ENCODE measurements around the gene NINJ2. TPM values are rescaled to one million over a fixed set of nuclear protein-coding genes. Genes with fewer than 3 reads are reported as not detected.
A peak's percentile ranks its signal among the peaks of the same experiment; 100 is the strongest.

The NINJ2 gene
- total RNA-seq, 3 donors from 2014 or later (not counting 1 experiment from before 2014, with no cell fraction given): 3.1 to 6.6 (median 4.9) TPM

DNA sequence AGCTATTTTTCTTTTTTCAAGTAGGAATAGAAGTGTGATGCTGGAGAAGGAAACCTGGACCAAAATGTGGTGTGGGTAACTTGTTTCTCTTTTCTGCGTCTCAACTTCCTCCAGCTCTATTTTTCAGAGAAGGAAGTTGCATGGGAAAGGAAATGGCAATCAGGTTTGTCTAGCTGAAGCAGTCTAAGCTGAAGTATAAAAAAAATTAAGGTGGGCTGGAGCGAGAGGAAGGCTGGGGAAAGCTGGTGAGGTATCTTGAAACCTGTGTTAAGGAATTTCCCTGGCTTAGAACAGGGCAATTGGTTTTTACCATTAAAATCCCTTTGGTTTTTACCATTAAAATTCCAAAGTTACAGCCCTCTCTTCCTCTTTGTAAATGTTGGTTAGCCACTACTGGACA lies 34.2 kb upstream of the NINJ2 start:
- no peaks in the 10 kb centered on the region for H3K27me3 Mint-ChIP-seq (ENCODE audit: low read depth in 2 of 2)
- peaks cover 11% of the 10 kb centered on the region for H3K9me3 ChIP-seq (ENCODE audit: control insufficient read depth, insufficient read depth, low read length)
- no peaks in the 10 kb centered on the region for H3K36me3 Mint-ChIP-seq
- peak in 1 of 2 donors; percentile 45 for DNase-seq
- H3K9me3 Mint-ChIP-seq: peaks cover 0 to 5% of the 10 kb centered on the region in 2 donors
- intact Hi-C loops (cut with micrococcal nuclease): no loop called here
- ATAC-seq: no peak
- no peak overlapping the region for H3K4me3 Mint-ChIP-seq
- H3K4me3 ChIP-seq (ENCODE audit: low read length): no peak overlapping the region
- TF ChIP-seq, protein P1, sequence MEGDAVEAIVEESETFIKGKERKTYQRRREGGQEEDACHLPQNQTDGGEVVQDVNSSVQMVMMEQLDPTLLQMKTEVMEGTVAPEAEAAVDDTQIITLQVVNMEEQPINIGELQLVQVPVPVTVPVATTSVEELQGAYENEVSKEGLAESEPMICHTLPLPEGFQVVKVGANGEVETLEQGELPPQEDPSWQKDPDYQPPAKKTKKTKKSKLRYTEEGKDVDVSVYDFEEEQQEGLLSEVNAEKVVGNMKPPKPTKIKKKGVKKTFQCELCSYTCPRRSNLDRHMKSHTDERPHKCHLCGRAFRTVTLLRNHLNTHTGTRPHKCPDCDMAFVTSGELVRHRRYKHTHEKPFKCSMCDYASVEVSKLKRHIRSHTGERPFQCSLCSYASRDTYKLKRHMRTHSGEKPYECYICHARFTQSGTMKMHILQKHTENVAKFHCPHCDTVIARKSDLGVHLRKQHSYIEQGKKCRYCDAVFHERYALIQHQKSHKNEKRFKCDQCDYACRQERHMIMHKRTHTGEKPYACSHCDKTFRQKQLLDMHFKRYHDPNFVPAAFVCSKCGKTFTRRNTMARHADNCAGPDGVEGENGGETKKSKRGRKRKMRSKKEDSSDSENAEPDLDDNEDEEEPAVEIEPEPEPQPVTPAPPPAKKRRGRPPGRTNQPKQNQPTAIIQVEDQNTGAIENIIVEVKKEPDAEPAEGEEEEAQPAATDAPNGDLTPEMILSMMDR (IDR thresholded peaks at IDR 0.05): no peak
- no peaks in the 10 kb centered on the region for H3K27me3 ChIP-seq (ENCODE audit: control insufficient read depth, insufficient read depth, low read length)
- no peaks in the 10 kb centered on the region for H3K36me3 ChIP-seq (ENCODE audit: control insufficient read depth, insufficient read depth, low read length)
- peaks cover 6 to 7% of the 10 kb centered on the region in 2 donors for H3K4me1 Mint-ChIP-seq
- no peak overlapping the region for H3K27ac Mint-ChIP-seq
- WGBS (ENCODE audit: insufficient coverage): 40% methylated on average over 2 of the region's 2 CpGs
- no peak overlapping the region for H3K27ac ChIP-seq (ENCODE audit: low read length)
- H3K4me1 ChIP-seq (ENCODE audit: control insufficient read depth, insufficient read depth, low read length): no peaks in the 10 kb centered on the region

DNA sequence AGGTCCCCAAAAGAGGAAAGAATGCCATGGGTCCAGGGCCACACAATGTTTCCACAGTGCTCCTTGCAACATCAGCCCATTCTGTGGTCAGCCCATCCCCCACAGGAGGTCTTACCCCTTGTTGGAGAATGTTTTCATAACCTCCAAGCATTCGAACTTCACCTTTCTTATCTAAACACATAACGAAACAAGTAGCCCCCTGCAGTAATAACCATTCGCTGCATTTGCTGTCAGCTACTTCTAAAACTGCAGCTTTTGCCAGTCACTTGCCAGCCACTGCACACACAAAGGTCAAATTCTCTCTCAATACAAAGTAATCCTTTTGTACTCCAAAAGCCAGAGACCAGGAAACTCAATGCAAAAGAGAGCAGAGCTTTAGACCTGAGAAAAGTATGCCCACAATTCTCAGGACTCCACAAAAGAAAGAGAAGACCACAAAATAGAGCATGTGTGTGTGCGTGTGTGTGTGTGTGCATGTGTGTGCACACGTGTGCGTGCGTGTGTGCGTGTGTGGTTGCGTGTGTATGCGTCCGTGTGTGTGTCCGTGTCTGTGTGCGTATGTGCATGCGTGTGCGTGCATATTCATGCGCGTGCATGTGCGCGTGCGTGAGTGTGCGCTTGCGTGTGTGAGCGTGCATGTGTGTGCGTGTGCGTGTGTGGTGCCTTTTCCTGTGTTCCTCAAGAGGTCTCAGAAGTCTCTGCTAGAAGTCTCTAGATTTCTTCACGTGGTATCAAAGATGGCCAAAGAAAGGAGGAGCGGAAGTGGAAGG lies 31.7 kb upstream of the NINJ2 start:
- H3K4me1 ChIP-seq (ENCODE audit: control insufficient read depth, insufficient read depth, low read length): no peaks in the 10 kb centered on the region
- H3K27ac ChIP-seq (ENCODE audit: low read length): no peak overlapping the region
- H3K27me3 Mint-ChIP-seq (ENCODE audit: low read depth in 2 of 2): no peaks in the 10 kb centered on the region
- H3K4me3 ChIP-seq (ENCODE audit: low read length): no peak overlapping the region
- no peak for DNase-seq
- H3K27ac Mint-ChIP-seq: no peak overlapping the region
- H3K4me3 Mint-ChIP-seq: no peak overlapping the region
- peaks cover 0 to 5% of the 10 kb centered on the region in 2 donors for H3K9me3 Mint-ChIP-seq
- peaks cover 11% of the 10 kb centered on the region for H3K9me3 ChIP-seq (ENCODE audit: control insufficient read depth, insufficient read depth, low read length)
- no peaks in the 10 kb centered on the region for H3K36me3 ChIP-seq (ENCODE audit: control insufficient read depth, insufficient read depth, low read length)
- 95% methylated on average over 27 of the region's 27 CpGs for WGBS (ENCODE audit: insufficient coverage)
- intact Hi-C loops (cut with micrococcal nuclease): no loop called here
- no peaks in the 10 kb centered on the region for H3K36me3 Mint-ChIP-seq
- H3K27me3 ChIP-seq (ENCODE audit: control insufficient read depth, insufficient read depth, low read length): no peaks in the 10 kb centered on the region
- peaks cover 6 to 7% of the 10 kb centered on the region in 2 donors for H3K4me1 Mint-ChIP-seq
- no peak for ATAC-seq
- TF ChIP-seq, protein P1 (IDR thresholded peaks at IDR 0.05): no peak

DNA sequence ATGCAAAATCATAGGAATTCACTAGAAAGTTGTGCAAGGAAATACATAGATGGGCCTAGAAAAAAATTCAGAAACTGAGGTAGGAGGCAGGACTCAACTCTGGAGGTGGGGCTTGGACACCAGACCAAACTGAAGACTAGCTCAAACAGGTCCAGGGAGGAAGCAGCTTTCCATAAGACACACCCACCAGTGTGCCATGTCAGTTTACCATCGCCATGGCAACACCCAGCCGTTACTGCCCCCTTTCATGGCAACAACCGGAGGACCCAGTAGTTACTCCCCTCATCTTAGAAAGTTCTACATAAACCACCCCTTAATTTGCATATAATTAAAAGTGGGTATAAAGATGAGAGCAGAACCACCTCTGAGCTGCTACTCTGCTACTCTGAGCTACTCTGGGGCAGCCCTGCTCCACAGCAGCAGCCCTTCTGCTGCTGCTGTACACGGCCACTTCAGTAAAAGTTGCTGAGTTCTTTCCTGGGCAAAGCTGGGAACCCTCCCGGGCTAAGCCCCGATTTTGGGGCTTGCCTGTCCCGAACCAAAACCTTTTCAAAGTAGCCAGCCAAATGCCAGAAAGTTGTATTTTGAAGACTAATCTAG lies 30.8 kb upstream of the NINJ2 start:
- TF ChIP-seq, protein P1 (IDR thresholded peaks at IDR 0.05): no peak
- Histone ChIP-seq H3K27ac (ENCODE audit: low read length) (no peak overlapping the region), H3K27me3 (ENCODE audit: control insufficient read depth, insufficient read depth, low read length) (no peaks in the 10 kb centered on the region), H3K9me3 (ENCODE audit: control insufficient read depth, insufficient read depth, low read length) (peaks cover 9% of the 10 kb centered on the region), H3K4me1 (ENCODE audit: control insufficient read depth, insufficient read depth, low read length) (no peaks in the 10 kb centered on the region), H3K4me3 (ENCODE audit: low read length) (no peak overlapping the region), H3K36me3 (ENCODE audit: control insufficient read depth, insufficient read depth, low read length) (no peaks in the 10 kb centered on the region)
- no peak for ATAC-seq
- intact Hi-C loops (cut with micrococcal nuclease): no loop called here
- Mint-ChIP-seq H3K9me3 (peaks cover 0 to 5% of the 10 kb centered on the region in 2 donors), H3K36me3 (no peaks in the 10 kb centered on the region), H3K4me3 (no peak overlapping the region), H3K27ac (no peak overlapping the region), H3K27me3 (ENCODE audit: low read depth in 2 of 2) (no peaks in the 10 kb centered on the region), H3K4me1 (peaks cover 6 to 7% of the 10 kb centered on the region in 2 donors)
- over 99% methylated on average over 7 of the region's 7 CpGs for WGBS (ENCODE audit: insufficient coverage)
- no peak for DNase-seq
